NCI-H2196 (cell line): ENCODE data around the gene CARMIL1.
A peak's percentile ranks its signal among the peaks of the same experiment; 100 is the strongest.
"Not testable (repeated sequence)": the region's sequence is repeated elsewhere in the genome, so short reads cannot be mapped to it uniquely, and the experiment has no call there.

Experiments used
- DNase-seq: peaks from one replicate; lab custom pipeline; 2025; ENCODE audit not compliant: unreplicated experiment; lab: John Stamatoyannopoulos, UW

CARMIL1 gene

GRCh38 chr6:25275436-25275835 is 3.7 kb upstream of the CARMIL1 start:
- no peak for DNase-seq

GRCh38 chr6:25277386-25277785 is 1.8 kb upstream of the CARMIL1 start:
- no peak for DNase-seq

GRCh38 chr6:25277857-25278256 is 1.3 kb upstream of the CARMIL1 start:
- DNase-seq, result no peak

GRCh38 chr6:25278261-25278913 is 787 bp upstream of the CARMIL1 start:
- no peak for DNase-seq

- peak; percentile 31 for DNase-seq
Measured at GRCh38 chr6:25279748-25280343, 672 bp downstream of the CARMIL1 start.

GRCh38 chr6:25280344-25281074 is 1.3 kb downstream of the CARMIL1 start:
- no peak for DNase-seq

GRCh38 chr6:25286891-25287290 is 7.7 kb downstream of the CARMIL1 start:
- no peak for DNase-seq

- DNase-seq, result no peak
Measured at GRCh38 chr6:25287941-25288340, 8.8 kb downstream of the CARMIL1 start.

- DNase-seq, result no peak
Measured at GRCh38 chr6:25288518-25288917, 9.3 kb downstream of the CARMIL1 start.

- no peak for DNase-seq
Measured at GRCh38 chr6:25290306-25291060, 11.3 kb downstream of the CARMIL1 start.

GRCh38 chr6:25292384-25292783 is 13.2 kb downstream of the CARMIL1 start:
- no peak for DNase-seq

GRCh38 chr6:25295651-25296050 is 16.5 kb downstream of the CARMIL1 start:
- DNase-seq, result no peak

GRCh38 chr6:25296217-25296905 is 17.2 kb downstream of the CARMIL1 start:
- DNase-seq, result no peak

GRCh38 chr6:25297039-25297441 is 17.9 kb downstream of the CARMIL1 start:
- no peak for DNase-seq

GRCh38 chr6:25297823-25298522 is 18.8 kb downstream of the CARMIL1 start:
- no peak for DNase-seq

GRCh38 chr6:25298523-25298865 is 19.3 kb downstream of the CARMIL1 start:
- not testable (repeated sequence) for DNase-seq

- DNase-seq, result no peak
Measured at GRCh38 chr6:25301362-25301761, 22.2 kb downstream of the CARMIL1 start.

- no peak for DNase-seq
Measured at GRCh38 chr6:25302151-25302550, 23.0 kb downstream of the CARMIL1 start.

GRCh38 chr6:25302677-25303128 is 23.5 kb downstream of the CARMIL1 start:
- no peak for DNase-seq

- DNase-seq, result no peak
Measured at GRCh38 chr6:25303254-25303653, 24.1 kb downstream of the CARMIL1 start.
